Keratinocyte (primary cell): ENCODE data around the gene ANGPT4.

ENCODE experiments used
- CTCF ChIP-seq, 3 experiments: IDR thresholded peaks in 1 of 3; conservative IDR thresholded peaks in 1 of 3; optimal IDR thresholded peaks in 1 of 3; 2 replicates in 2 of 3; 3 replicates in 1 of 3; pipeline versions ENCODE3 to v1.5.1; 2011; ENCODE audit warnings: low read length in 3 of 3, mild to moderate bottlenecking in 3 of 3, moderate library complexity in 2 of 3, control low read depth in 1 of 3, inconsistent platforms in 1 of 3; ENCODE audit not compliant: insufficient read depth in 2 of 3; ENCODE audit errors: extremely low read depth in 1 of 3
- EZH2 ChIP-seq: IDR thresholded peaks from one replicate; pipeline ENCODE4 v1.6.1; 2012; ENCODE audit warnings: inconsistent platforms, mild to moderate bottlenecking, low read length, moderate library complexity

DNA sequence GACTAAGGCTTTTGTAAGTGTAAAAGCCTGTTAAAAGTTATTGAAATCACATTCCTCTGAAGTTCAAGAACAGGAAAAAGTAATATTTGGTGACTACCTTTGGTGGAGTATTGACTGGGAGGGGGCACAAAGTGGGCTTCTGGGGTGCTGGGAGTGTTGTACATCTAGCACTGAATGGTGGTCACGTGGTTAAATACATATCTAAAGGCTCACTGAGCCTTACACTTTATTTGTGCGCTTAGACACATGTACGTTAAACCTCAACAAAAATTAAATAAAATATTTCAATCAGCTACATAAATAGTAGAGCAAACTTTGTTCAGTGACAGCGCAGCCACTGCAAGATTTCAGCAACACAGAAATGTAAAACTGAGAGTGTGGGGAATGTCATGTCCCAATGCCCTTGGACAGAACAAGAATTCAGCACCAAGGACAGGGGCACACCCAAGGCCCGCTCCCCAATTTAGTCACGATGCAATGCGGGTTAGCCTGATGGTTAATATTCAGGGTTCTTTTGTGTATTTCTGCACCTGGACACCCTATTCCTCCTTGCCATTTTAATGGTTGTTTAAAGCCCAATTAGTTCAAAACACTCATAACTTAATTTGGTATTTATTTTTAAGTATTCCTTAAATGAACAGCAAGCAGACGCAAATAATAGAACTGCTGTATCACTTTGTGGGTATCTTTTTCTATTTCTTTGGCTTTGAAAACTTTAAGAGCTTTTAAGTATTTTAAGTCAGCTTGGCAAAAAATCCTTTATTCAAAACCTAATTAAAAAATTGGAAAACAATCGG is 37.4 kb downstream of the ANGPT4 start:
- TF ChIP-seq CTCF (optimal IDR thresholded peaks at IDR 0.05 in 1 of 3, IDR thresholded peaks at IDR 0.05 in 1 of 3, conservative IDR thresholded peaks at IDR 0.05 in 1 of 3; ENCODE audit: extremely low read depth in 1 of 3, insufficient read depth in 2 of 3, low read length in 3 of 3) (no peak), EZH2 (no peak)
